H9 (cell line): Measurements from ENCODE around the gene LRRC28. TPM values are rescaled to one million over a fixed set of nuclear protein-coding genes. Genes with fewer than 3 reads are reported as not detected.

Experiments
- DNase-seq: peaks from one replicate; pipeline ENCODE4 v3.0.0-alpha.2; 2017
- H2AFZ ChIP-seq: one replicate; pipeline ENCODE4 v1.6.1; 2013; ENCODE audit warnings: mild to moderate bottlenecking, low read length, control low read depth, moderate library complexity
- H2AK5ac ChIP-seq: 2 replicates; pipeline ENCODE4 v1.6.1; 2013; ENCODE audit warnings: low read length, control low read depth, mixed read lengths; ENCODE audit not compliant: insufficient read length
- H2BK120ac ChIP-seq: one replicate; pipeline ENCODE4 v1.6.1; 2013; ENCODE audit warnings: low read depth, mild to moderate bottlenecking, low read length, control low read depth, inconsistent platforms; ENCODE audit not compliant: poor library complexity, severe bottlenecking
- H2BK12ac ChIP-seq: 2 replicates; pipeline ENCODE4 v1.6.1; 2013; ENCODE audit warnings: low read length, control low read depth, mixed read lengths, low read depth; ENCODE audit not compliant: insufficient read length
- H2BK15ac ChIP-seq: 2 replicates; pipeline ENCODE4 v1.6.1; 2013; ENCODE audit warnings: low read depth, low read length, control low read depth
- H2BK20ac ChIP-seq: one replicate; pipeline ENCODE4 v1.6.1; 2013; ENCODE audit warnings: low read depth, mild to moderate bottlenecking, low read length, control low read depth, inconsistent platforms; ENCODE audit not compliant: poor library complexity, severe bottlenecking
- H2BK5ac ChIP-seq: 2 replicates; pipeline ENCODE4 v1.6.1; 2013; ENCODE audit warnings: low read length, control low read depth, mixed read lengths; ENCODE audit not compliant: insufficient read length
- H3K14ac ChIP-seq: 2 replicates; pipeline ENCODE4 v1.6.1; 2013; ENCODE audit warnings: low read length, control low read depth; ENCODE audit not compliant: insufficient read depth
- H3K18ac ChIP-seq: 2 replicates; pipeline ENCODE4 v1.6.1; 2013; ENCODE audit warnings: low read depth, mild to moderate bottlenecking, mixed read lengths, low read length, control low read depth; ENCODE audit not compliant: insufficient read length
- H3K23ac ChIP-seq: 2 replicates; pipeline ENCODE4 v1.6.1; 2013; ENCODE audit warnings: low read length, control low read depth, mixed read lengths, low read depth; ENCODE audit not compliant: insufficient read length
- H3K23me2 ChIP-seq: 2 replicates; pipeline ENCODE4 v1.6.1; 2013; ENCODE audit warnings: low read depth, mild to moderate bottlenecking, mixed read lengths, low read length, control low read depth; ENCODE audit not compliant: insufficient read length, poor library complexity, severe bottlenecking
- H3K27ac ChIP-seq: 2 replicates; pipeline ENCODE4 v1.5.1; 2013; ENCODE audit warnings: low read length, control low read depth, mixed read lengths, low read depth; ENCODE audit not compliant: insufficient read length
- H3K27me3 ChIP-seq: 2 replicates; pipeline ENCODE4 v1.6.1; 2013; ENCODE audit warnings: low read length, control low read depth, inconsistent platforms; ENCODE audit not compliant: insufficient read depth
- H3K4ac ChIP-seq: 2 replicates; pipeline ENCODE4 v1.6.1; 2013; ENCODE audit warnings: low read depth, mild to moderate bottlenecking, control low read depth, inconsistent platforms, low read length, moderate library complexity
- H3K4me1 ChIP-seq: 2 replicates; pipeline ENCODE4 v1.6.1; 2013; ENCODE audit warnings: low read length, control low read depth, inconsistent platforms; ENCODE audit not compliant: insufficient read depth
- H3K4me2 ChIP-seq: 2 replicates; pipeline ENCODE4 v1.6.1; 2013; ENCODE audit warnings: low read length, control low read depth, mixed read lengths; ENCODE audit not compliant: insufficient read length, insufficient read depth
- H3K56ac ChIP-seq: 2 replicates; pipeline ENCODE4 v1.6.1; 2013; ENCODE audit warnings: low read depth, mild to moderate bottlenecking, mixed read lengths, low read length, control low read depth; ENCODE audit not compliant: insufficient read length
- H3K79me1 ChIP-seq: 2 replicates; pipeline ENCODE4 v1.6.1; 2013; ENCODE audit warnings: low read depth, mild to moderate bottlenecking, moderate library complexity, low read length, control low read depth, inconsistent platforms; ENCODE audit not compliant: insufficient read depth, poor library complexity, severe bottlenecking
- H3K79me2 ChIP-seq: 2 replicates; pipeline ENCODE4 v1.6.1; 2013; ENCODE audit warnings: low read length, control low read depth, inconsistent platforms; ENCODE audit not compliant: insufficient read depth
- H3K9ac ChIP-seq: 2 replicates; pipeline ENCODE4 v1.6.1; 2013; ENCODE audit warnings: low read length, control low read depth, mixed read lengths; ENCODE audit not compliant: insufficient read length; ENCODE audit errors: extremely low read depth
- H3K9me3 ChIP-seq: one replicate; pipeline ENCODE4 v1.6.1; 2013; ENCODE audit warnings: low read depth, low read length, inconsistent platforms; ENCODE audit not compliant: control insufficient read depth
- H3T11ph ChIP-seq: one replicate; pipeline ENCODE4 v1.6.1; 2013; ENCODE audit warnings: mild to moderate bottlenecking, low read length, control low read depth, inconsistent platforms
- H4K20me1 ChIP-seq: one replicate; pipeline ENCODE4 v1.6.1; 2013; ENCODE audit not compliant: control insufficient read depth, insufficient read length, insufficient read depth
- H4K5ac ChIP-seq: 2 replicates; pipeline ENCODE4 v1.6.1; 2013; ENCODE audit warnings: low read depth, mild to moderate bottlenecking, mixed read lengths, low read length, control low read depth; ENCODE audit not compliant: insufficient read length
- H4K8ac ChIP-seq: replicated peaks from 2 replicates; pipeline ENCODE4 v1.6.1; 2013; ENCODE audit warnings: low read length, control low read depth, mixed read lengths, low read depth; ENCODE audit not compliant: insufficient read length
- H4K91ac ChIP-seq: 2 replicates; pipeline ENCODE4 v1.6.1; 2013; ENCODE audit warnings: low read depth, mild to moderate bottlenecking, moderate library complexity, mixed read lengths, low read length, control low read depth; ENCODE audit not compliant: insufficient read length
- H3K27ac Mint-ChIP-seq, 3 experiments: 2 replicates in 2 of 3; 3 replicates in 1 of 3; pipeline ENCODE4 v1.8.0; 2020 to 2021; ENCODE audit warnings: mixed read lengths in 3 of 3, mild to moderate bottlenecking in 1 of 3, moderate library complexity in 1 of 3
- H3K27me3 Mint-ChIP-seq: 2 replicates; pipeline ENCODE4 v1.8.0; 2021; ENCODE audit warnings: low read depth, mild to moderate bottlenecking, moderate library complexity, mixed read lengths
- H3K36me3 Mint-ChIP-seq, 3 experiments: 2 replicates in 2 of 3; 3 replicates in 1 of 3; pipeline ENCODE4 v1.8.0; 2020 to 2021; ENCODE audit warnings: low read depth in 3 of 3, mixed read lengths in 3 of 3; ENCODE audit not compliant: insufficient read depth in 1 of 3
- H3K4me1 Mint-ChIP-seq, 2 experiments: 2 replicates each; pipeline ENCODE4 v1.8.0; 2020; ENCODE audit warnings: mixed read lengths in 2 of 2
- H3K4me3 Mint-ChIP-seq, 2 experiments: 2 replicates in 1 of 2; 3 replicates in 1 of 2; pipeline ENCODE4 v1.8.0; 2020 to 2021; ENCODE audit warnings: mild to moderate bottlenecking in 2 of 2, mixed read lengths in 2 of 2, moderate library complexity in 1 of 2
- H3K9me3 Mint-ChIP-seq, 2 experiments: 2 replicates in 1 of 2; 3 replicates in 1 of 2; pipeline ENCODE4 v1.8.0; 2020; ENCODE audit warnings: mild to moderate bottlenecking in 2 of 2, mixed read lengths in 2 of 2, moderate library complexity in 1 of 2
- WGBS: extraction: QIAGEN DNeasy Blood & Tissue Kit; methylation state at CpG from one replicate; pipeline ENCODE4 v1.1.7; 2013; ENCODE audit warnings: missing lambda C conversion rate, low lambda C conversion rate, mixed read lengths; ENCODE audit not compliant: insufficient read length; ENCODE audit errors: extremely low coverage; 5-methylcytosine and 5-hydroxymethylcytosine counted together
- total RNA-seq: library from RNA; stranded (reverse); gene quantifications from 2 replicates; pipeline ENCODE4 v1.2.1, GENCODE V29; 2021
- TF ChIP-seq, protein P1 (sequence below): fragments of 200-600 bp; sonication (generic); conservative IDR thresholded peaks from 3 replicates; pipeline ENCODE4 v1.8.0; 2021; ENCODE audit warnings: antibody characterized with exemption, mild to moderate bottlenecking

Gene LRRC28
- total RNA-seq, 1 experiment from 2014 or later, result 17.6 TPM

- Histone ChIP-seq H3K23ac (no peak overlapping the region), H3K79me1 (no peaks in the 10 kb centered on the region), H4K8ac (no peak overlapping the region), H3K79me2 (no peaks in the 10 kb centered on the region), H2BK5ac (no peak overlapping the region), H3K18ac (no peak overlapping the region), H2BK20ac (no peak overlapping the region), H4K20me1 (no peaks in the 10 kb centered on the region), H2AK5ac (no peak overlapping the region), H3K9ac (no peak overlapping the region), H2AFZ (no peak overlapping the region), H3T11ph (no peak overlapping the region), H3K4ac (no peak overlapping the region), H3K14ac (no peak overlapping the region), H3K27ac (no peak overlapping the region), H3K23me2 (no peaks in the 10 kb centered on the region), H4K5ac (no peak overlapping the region), H2BK15ac (no peak overlapping the region), H3K9me3 (no peaks in the 10 kb centered on the region), H3K4me1 (no peaks in the 10 kb centered on the region), H3K27me3 (no peaks in the 10 kb centered on the region), H3K56ac (no peak overlapping the region), H3K4me2 (no peak overlapping the region), H4K91ac (no peak overlapping the region), H2BK12ac (no peak overlapping the region), H2BK120ac (no peak overlapping the region)
- Mint-ChIP-seq H3K9me3 (no peaks in the 10 kb centered on the region), H3K27me3 (no peaks in the 10 kb centered on the region; the same call in 1 of the 2 replicates), H3K4me1 (peaks cover 21 to 40% of the 10 kb centered on the region in 2 experiments), H3K4me3 (no peak overlapping the region), H3K36me3 (no peaks in the 10 kb centered on the region), H3K27ac (no peak overlapping the region; a peak in 1 of 7 replicates)
- peak; percentile 22 for DNase-seq
- TF ChIP-seq, protein P1, sequence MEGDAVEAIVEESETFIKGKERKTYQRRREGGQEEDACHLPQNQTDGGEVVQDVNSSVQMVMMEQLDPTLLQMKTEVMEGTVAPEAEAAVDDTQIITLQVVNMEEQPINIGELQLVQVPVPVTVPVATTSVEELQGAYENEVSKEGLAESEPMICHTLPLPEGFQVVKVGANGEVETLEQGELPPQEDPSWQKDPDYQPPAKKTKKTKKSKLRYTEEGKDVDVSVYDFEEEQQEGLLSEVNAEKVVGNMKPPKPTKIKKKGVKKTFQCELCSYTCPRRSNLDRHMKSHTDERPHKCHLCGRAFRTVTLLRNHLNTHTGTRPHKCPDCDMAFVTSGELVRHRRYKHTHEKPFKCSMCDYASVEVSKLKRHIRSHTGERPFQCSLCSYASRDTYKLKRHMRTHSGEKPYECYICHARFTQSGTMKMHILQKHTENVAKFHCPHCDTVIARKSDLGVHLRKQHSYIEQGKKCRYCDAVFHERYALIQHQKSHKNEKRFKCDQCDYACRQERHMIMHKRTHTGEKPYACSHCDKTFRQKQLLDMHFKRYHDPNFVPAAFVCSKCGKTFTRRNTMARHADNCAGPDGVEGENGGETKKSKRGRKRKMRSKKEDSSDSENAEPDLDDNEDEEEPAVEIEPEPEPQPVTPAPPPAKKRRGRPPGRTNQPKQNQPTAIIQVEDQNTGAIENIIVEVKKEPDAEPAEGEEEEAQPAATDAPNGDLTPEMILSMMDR, result no peak
- WGBS, result no CpG with 5 or more reads among the region's 11 CpGs
These were observed 186.9 kb downstream of the LRRC28 start for GRCh38 chr15:99438224-99438585.
